LNCAP (cell line): ENCODE data around the gene FAM241B.

Experiments used
- CTCF ChIP-seq: fragments of 450-650 bp; IDR thresholded peaks from 2 replicates; pipeline ENCODE4 v1.5.1; 2017; ENCODE audit warnings: mild to moderate bottlenecking

Gene FAM241B

DNA sequence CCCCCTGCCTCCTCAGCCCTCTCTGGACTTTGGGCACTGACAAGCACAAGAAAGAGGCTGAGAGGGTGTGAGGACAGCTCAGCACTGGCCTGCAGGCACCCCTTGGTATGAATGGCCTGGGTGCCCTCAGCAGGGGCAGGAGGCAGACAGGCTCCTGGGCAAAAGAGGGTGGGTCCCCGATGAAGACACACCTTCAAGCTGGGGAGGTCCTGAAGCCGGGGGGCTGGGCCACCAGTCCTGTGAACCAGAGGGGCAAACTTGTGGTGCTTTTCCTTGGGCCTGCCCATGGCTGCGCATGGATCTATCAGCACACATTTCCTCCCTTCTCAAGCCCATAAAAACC is 22.8 kb downstream of the FAM241B start:
- no peak for TF ChIP-seq CTCF

DNA sequence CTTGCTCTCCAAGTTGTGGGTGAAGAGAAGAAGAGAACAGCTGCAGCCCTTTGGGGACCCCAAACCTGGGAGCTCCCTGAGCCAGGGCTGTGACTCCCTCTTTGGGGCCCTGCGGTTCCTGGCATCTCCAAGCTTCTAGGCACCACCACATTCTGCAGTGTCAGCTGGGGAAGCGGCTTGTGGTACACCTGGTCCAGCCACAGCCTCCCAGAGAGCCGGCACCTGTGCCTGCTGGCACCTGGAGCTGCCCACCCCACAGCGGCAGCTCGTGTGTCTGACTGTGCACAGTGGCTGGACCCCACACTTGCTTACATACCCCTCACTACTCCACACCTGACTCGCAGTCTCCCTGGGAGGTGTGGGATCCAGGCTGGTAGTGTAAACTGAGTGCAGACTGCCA is 23.5 kb downstream of the FAM241B start:
- TF ChIP-seq CTCF, result no peak

DNA sequence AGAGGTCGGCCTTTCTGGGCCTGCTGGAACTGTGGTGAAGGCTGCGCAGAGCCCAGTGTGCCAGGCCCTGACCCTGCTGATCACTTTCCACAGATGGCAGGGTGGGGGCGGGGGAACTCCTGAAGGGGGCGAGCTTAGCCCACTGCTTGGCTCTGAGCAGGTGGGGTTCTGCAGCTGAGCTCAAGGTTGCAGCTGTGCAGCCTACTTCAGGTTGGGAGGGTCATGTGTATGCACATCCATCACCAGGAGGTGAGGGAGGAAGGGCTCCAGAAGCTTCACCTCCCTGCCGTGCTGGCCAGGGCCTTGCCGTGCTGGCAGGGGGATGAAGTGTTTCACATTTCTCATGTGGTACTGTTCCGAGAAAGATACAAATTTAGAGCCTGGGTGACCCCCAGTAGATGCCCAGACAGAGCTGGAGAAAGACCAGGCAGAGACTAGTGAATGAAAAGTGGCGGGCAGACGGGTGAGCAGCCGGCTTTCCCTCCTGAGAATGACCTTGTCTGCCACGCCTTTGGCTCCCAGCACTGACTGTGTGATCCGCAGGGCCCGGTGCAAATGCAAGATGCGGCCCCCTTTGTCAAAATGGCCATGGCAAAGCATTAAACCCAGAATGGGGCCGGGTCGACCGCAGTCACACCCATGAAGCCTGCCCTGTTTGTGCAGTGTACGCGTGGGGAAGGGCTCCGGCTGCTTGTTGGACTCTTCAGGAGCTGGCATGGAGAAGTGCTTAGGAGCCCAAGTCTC is 25.2 kb downstream of the FAM241B start:
- TF ChIP-seq CTCF, result no peak

DNA sequence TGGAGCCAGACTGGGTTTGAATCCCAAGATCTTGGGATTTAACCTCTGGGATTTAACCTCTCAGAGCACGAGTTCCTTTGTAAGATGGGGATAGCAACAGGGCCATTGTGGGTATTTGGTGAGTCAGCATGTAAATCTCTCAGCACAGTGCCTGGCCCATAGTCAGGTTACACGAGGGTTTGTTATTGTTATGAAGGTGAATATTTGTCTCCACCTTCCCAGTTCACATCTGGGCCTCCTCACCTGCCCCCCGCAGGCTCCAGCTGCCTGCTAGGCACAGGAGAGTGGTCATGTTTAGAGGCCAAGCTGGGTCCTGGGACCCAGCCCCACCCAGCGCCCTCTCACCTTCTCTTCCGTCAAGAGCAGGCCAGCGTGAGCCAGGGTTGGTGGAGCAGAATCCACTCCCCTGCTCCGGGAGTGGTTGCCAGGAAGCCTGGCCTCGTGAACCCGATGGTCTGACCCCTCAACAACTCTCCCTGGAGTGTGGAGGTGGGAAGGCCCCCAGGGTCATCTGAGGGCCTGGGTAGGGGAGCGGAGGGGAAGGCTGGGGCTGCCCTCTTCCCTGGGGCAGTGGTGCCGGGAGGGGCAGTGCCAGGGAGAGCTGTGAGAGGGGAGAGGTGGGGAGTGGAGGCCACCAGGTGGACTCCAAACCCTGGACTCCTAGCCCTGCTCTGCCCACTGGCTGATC is 26.0 kb downstream of the FAM241B start:
- TF ChIP-seq CTCF, result no peak

DNA sequence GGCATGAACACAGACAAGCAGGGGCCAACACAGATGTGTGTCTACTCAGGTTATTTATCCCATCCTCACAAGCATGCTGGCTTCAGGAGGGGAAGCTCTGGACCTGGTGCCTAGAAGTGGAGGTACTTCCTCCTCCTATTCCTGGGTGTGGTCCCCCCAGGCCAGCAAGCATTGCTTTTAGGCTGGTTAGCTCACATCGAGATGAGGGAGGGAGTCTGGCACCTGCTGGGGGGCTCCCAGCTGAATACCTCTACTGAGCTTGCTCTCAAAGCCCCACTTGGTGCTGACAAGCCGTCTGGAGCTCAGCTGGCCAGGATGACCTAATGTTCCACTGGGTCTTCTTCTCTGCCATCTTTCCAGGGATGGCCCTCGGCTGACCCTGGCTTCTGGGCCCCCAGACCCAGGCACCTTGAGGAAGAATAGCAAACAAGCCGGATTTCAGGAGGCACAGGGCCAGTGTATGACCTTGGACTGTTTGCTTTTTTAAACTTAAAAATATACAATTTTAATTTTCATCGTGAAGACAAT is 26.8 kb downstream of the FAM241B start:
- TF ChIP-seq CTCF, result no peak

GRCh38 chr10:69657430-69657829 is 27.4 kb downstream of the FAM241B start:
- no peak for TF ChIP-seq CTCF

DNA sequence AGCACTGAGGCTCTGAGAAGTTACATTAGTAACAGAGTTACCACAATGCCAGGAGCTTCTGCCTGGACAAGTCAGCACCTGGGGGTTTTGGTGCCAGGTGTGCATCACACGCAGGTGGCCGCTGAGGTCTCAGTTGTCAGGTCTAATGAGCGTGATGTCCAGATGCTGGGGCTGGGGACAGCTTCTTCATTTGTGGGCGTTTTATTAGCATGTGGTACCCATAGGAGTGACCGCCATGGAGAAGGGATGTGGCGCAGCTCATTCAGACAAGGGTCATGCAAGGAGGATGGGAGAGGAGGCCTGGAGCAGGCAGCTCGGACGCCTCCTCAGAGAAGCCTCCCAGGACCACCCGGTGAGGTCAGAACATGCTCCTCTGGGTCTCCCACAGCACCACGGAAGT is 27.8 kb downstream of the FAM241B start:
- TF ChIP-seq CTCF, result no peak
